SK-N-SH (cell line): Measurements from ENCODE around the gene CHCHD2. TPM values are rescaled to one million over a fixed set of nuclear protein-coding genes. Genes with fewer than 3 reads are reported as not detected.
A peak's percentile ranks its signal among the peaks of the same experiment; 100 is the strongest.

Source experiments
- CTCF ChIA-PET: fragments of 300-600, 350-600 bp; formaldehyde crosslinking; extraction: SDS; loops from one replicate; lab custom pipeline; 2021; lab: Yijun Ruan, JAX
- POLR2A ChIA-PET: fragments of 350-600 bp; sonication (Branson Sonifier 250); formaldehyde crosslinking; extraction: SDS; loops from one replicate; lab custom pipeline; 2020; ENCODE audit warnings: antibody characterized with exemption, inconsistent platforms; lab: Yijun Ruan, JAX
- DNase-seq: peaks from one replicate; pipeline ENCODE4 v3.0.0; 2012
- H2AFZ ChIP-seq: fragments of 200-600 bp; sonication (generic); 2 replicates; pipeline ENCODE4 v1.8.1; 2016; ENCODE audit warnings: antibody characterized with exemption, mild to moderate bottlenecking, low read depth
- H3F3A ChIP-seq: fragments of 200-600 bp; sonication (generic); replicated peaks from 2 replicates; pipeline ENCODE3; 2016; ENCODE audit warnings: antibody characterized with exemption, mild to moderate bottlenecking; ENCODE audit not compliant: insufficient read depth
- H3K27ac ChIP-seq, 2 experiments: fragments of 200-500 bp in 1 of 2; fragments of 200-600 bp in 1 of 2; sonication (Bioruptor generic) in 1 of 2; sonication (generic), shearing (Covaris generic) in 1 of 2; 2 replicates each; pipeline versions ENCODE4 v1.5.1 to v1.6.1; 2014 to 2016; ENCODE audit warnings: low read depth in 2 of 2, inconsistent platforms in 1 of 2, low read length in 1 of 2, mild to moderate bottlenecking in 1 of 2, mixed read lengths in 1 of 2
- H3K27me3 ChIP-seq: fragments of 200-600 bp; sonication (generic), shearing (Covaris generic); 2 replicates; pipeline ENCODE4 v1.6.1; 2016; ENCODE audit warnings: mixed run types; ENCODE audit not compliant: insufficient read depth
- H3K36me3 ChIP-seq, 2 experiments: fragments of 200-500 bp in 1 of 2; fragments of 200-600 bp in 1 of 2; sonication (Bioruptor generic) in 1 of 2; sonication (generic) in 1 of 2; replicated peaks in 1 of 2; 2 replicates each; pipeline versions ENCODE3 to v1.5.1; 2014 to 2016; ENCODE audit warnings: low read length in 1 of 2, mild to moderate bottlenecking in 1 of 2; ENCODE audit not compliant: insufficient read depth in 2 of 2, control insufficient read depth in 1 of 2
- H3K4me1 ChIP-seq, 2 experiments: fragments of 200-500 bp in 1 of 2; fragments of 200-600 bp in 1 of 2; sonication (Bioruptor generic) in 1 of 2; sonication (generic), shearing (Covaris generic) in 1 of 2; 2 replicates each; pipeline versions ENCODE4 v1.5.1 to v1.6.1; 2014 to 2016; ENCODE audit warnings: low read depth in 1 of 2, low read length in 1 of 2, mixed run types in 1 of 2; ENCODE audit not compliant: insufficient read depth in 2 of 2, control insufficient read depth in 1 of 2
- H3K4me2 ChIP-seq: fragments of 200-600 bp; sonication (generic), shearing (Covaris generic); 2 replicates; pipeline ENCODE4 v1.6.1; 2017; ENCODE audit warnings: mixed run types
- H3K4me3 ChIP-seq, 2 experiments: fragments of 200-500 bp in 1 of 2; fragments of 200-600 bp in 1 of 2; sonication (Bioruptor generic) in 1 of 2; sonication (generic), shearing (Covaris generic) in 1 of 2; 2 replicates each; pipeline versions ENCODE4 v1.5.1 to v1.8.1; 2014 to 2016; ENCODE audit warnings: low read depth in 2 of 2, inconsistent platforms in 1 of 2, low read length in 1 of 2, mild to moderate bottlenecking in 1 of 2, mixed read lengths in 1 of 2, moderate library complexity in 1 of 2
- H3K79me2 ChIP-seq: fragments of 200-600 bp; sonication (generic); 2 replicates; pipeline ENCODE4 v1.8.1; 2017; ENCODE audit warnings: mild to moderate bottlenecking; ENCODE audit not compliant: insufficient read depth
- H3K9ac ChIP-seq: fragments of 200-600 bp; sonication (generic); 2 replicates; pipeline ENCODE4 v1.6.1; 2017; ENCODE audit warnings: mixed run types
- H3K9me2 ChIP-seq: fragments of 200-600 bp; sonication (generic); 2 replicates; pipeline ENCODE4 v1.6.1; 2017; ENCODE audit warnings: mixed run types
- H3K9me3 ChIP-seq: fragments of 200-600 bp; sonication (generic); 2 replicates; pipeline ENCODE4 v1.6.1; 2017; ENCODE audit warnings: mixed run types, mild to moderate bottlenecking, moderate library complexity
- H4K20me1 ChIP-seq: fragments of 200-600 bp; sonication (generic); 2 replicates; pipeline ENCODE4 v1.6.1; 2017; ENCODE audit warnings: mild to moderate bottlenecking, mixed run types; ENCODE audit not compliant: insufficient read depth
- CHD2 ChIP-seq: fragments of 150-350 bp; IDR thresholded peaks from 2 replicates; pipeline ENCODE4 v1.6.1; 2018; ENCODE audit warnings: low read length; ENCODE audit not compliant: partially characterized antibody
- EP300 ChIP-seq, 2 experiments: IDR thresholded peaks; 2 replicates each; pipeline versions ENCODE4 v1.4.0 to v1.6.1; 2012; ENCODE audit warnings: borderline replicate concordance in 1 of 2, low read depth in 1 of 2, low read length in 1 of 2
- EZH2phosphoT487 ChIP-seq: fragments of 200-600 bp; sonication (generic); IDR thresholded peaks from 2 replicates; pipeline ENCODE4 v1.6.1; 2017; ENCODE audit warnings: low read depth, mixed run types, mild to moderate bottlenecking, antibody characterized with exemption, moderate library complexity, borderline replicate concordance
- GATA2 ChIP-seq: sonication (generic); formaldehyde crosslinking; IDR thresholded peaks from 2 replicates; pipeline ENCODE4 v1.5.0; 2020; ENCODE audit warnings: mild to moderate bottlenecking, missing genetic modification reagents
- JUND ChIP-seq: IDR thresholded peaks from 2 replicates; pipeline ENCODE4 v1.4.0; 2012
- MAX ChIP-seq: IDR thresholded peaks from 2 replicates; pipeline ENCODE4 v1.4.0; 2012; ENCODE audit warnings: low read depth
- MXI1 ChIP-seq: IDR thresholded peaks from 2 replicates; pipeline ENCODE4 v1.6.1; 2012; ENCODE audit warnings: mild to moderate bottlenecking, low read depth, low read length, improper control_type of control experiment
- NFIC ChIP-seq: IDR thresholded peaks from 2 replicates; pipeline ENCODE4 v1.4.0; 2012; ENCODE audit warnings: borderline replicate concordance
- NRF1 ChIP-seq: IDR thresholded peaks from 2 replicates; pipeline ENCODE4 v1.6.1; 2012; ENCODE audit warnings: low read depth, mild to moderate bottlenecking, low read length
- PBX3 ChIP-seq: IDR thresholded peaks from 2 replicates; pipeline ENCODE4; 2012
- RCOR1 ChIP-seq: fragments of 150-350 bp; IDR thresholded peaks from 2 replicates; pipeline ENCODE4 v1.6.1; 2017; ENCODE audit warnings: antibody characterized with exemption, low read length
- RFX5 ChIP-seq: IDR thresholded peaks from 2 replicates; pipeline ENCODE4 v1.6.1; 2012; ENCODE audit warnings: mild to moderate bottlenecking, improper control_type of control experiment, low read length
- RXRA ChIP-seq: IDR thresholded peaks from 2 replicates; pipeline ENCODE4 v1.4.0; 2012; ENCODE audit warnings: low read depth, mild to moderate bottlenecking, borderline replicate concordance
- SIN3A ChIP-seq: IDR thresholded peaks from 2 replicates; pipeline ENCODE4 v1.6.1; 2012; ENCODE audit warnings: low read depth, mild to moderate bottlenecking, low read length, moderate library complexity, borderline replicate concordance
- TCF12 ChIP-seq: IDR thresholded peaks from 2 replicates; pipeline ENCODE4 v1.4.0; 2012
- USF1 ChIP-seq: IDR thresholded peaks from 2 replicates; pipeline ENCODE4 v1.4.0; 2012; ENCODE audit warnings: low read depth, borderline replicate concordance
- USF2 ChIP-seq: fragments of 150-350 bp; IDR thresholded peaks from 2 replicates; pipeline ENCODE4 v1.6.1; 2017; ENCODE audit warnings: antibody characterized with exemption, low read length, low read depth, borderline replicate concordance
- YY1 ChIP-seq: IDR thresholded peaks from 2 replicates; pipeline ENCODE4 v1.4.0; 2012; ENCODE audit warnings: low read depth, mild to moderate bottlenecking
- ZBTB33 ChIP-seq: IDR thresholded peaks from 2 replicates; pipeline ENCODE4 v1.4.0; 2012; ENCODE audit warnings: low read depth, borderline replicate concordance
- WGBS: methylation state at CpG from one replicate; pipeline ENCODE4 v1.1.6; 2017; ENCODE audit warnings: low lambda C conversion rate; 5-methylcytosine and 5-hydroxymethylcytosine counted together
- polyA plus RNA-seq, 3 experiments: library from polyadenylated mRNA; depleted of rRNA; stranded (reverse); fragments of >200 nt; gene quantifications; 2 replicates each; pipeline ENCODE4 v1.2.3, GENCODE V29; 2012

CHCHD2 gene
- polyA plus RNA-seq, 1 of the 3 experiments (the other 2 are of a cell fraction): 500 TPM

GRCh38 chr7:56086761-56087160 lies 19.5 kb downstream of the CHCHD2 start:
- Histone ChIP-seq H3F3A (no peaks in the 10 kb centered on the region), H3K4me3 (no peak overlapping the region), H3K27me3 (no peaks in the 10 kb centered on the region), H3K4me1 (peaks cover 0 to 17% of the 10 kb centered on the region in 2 experiments; a peak in 1 of 4 replicates), H3K9ac (no peak overlapping the region), H3K36me3 (peaks cover 2 to 17% of the 10 kb centered on the region in 2 experiments), H3K27ac (no peak overlapping the region), H2AFZ (no peak overlapping the region), H4K20me1 (no peaks in the 10 kb centered on the region), H3K9me2 (no peaks in the 10 kb centered on the region), H3K79me2 (no peaks in the 10 kb centered on the region), H3K4me2 (no peak overlapping the region), H3K9me3 (no peaks in the 10 kb centered on the region)
- POLR2A ChIA-PET: no interaction called here
- CTCF ChIA-PET: interaction anchor here (1.4 kb wide), 1 partner anchor 12 kb away, joined by 7 read pairs; no protein-coding TSS in a partner anchor
- DNase-seq: no peak
- no peak for TF ChIP-seq RXRA
- TF ChIP-seq RCOR1: no peak
- TF ChIP-seq RFX5: no peak
- TF ChIP-seq USF1: no peak
- TF ChIP-seq JUND: no peak
- no peak for TF ChIP-seq EZH2phosphoT487
- TF ChIP-seq MXI1: no peak
- TF ChIP-seq NRF1: no peak
- no peak for TF ChIP-seq USF2
- no peak for TF ChIP-seq ZBTB33
- WGBS: 96% methylated on average over 7 of the region's 7 CpGs

- WGBS: 61% methylated on average over 9 of the region's 13 CpGs
- ChIA-PET CTCF (interaction anchor here (0.8 to 2.0 kb wide), 6 partner anchors 9 to 120 kb away, joined by 3 to 13 read pairs (median 4); partner anchors contain the start of gene PHKG1), POLR2A (interaction anchor here (0.6 to 1.7 kb wide), 9 partner anchors 10 to 79 kb away, joined by 3 to 8 read pairs (median 3); partner anchors contain the start of genes CCT6A, PHKG1 and PSPH)
- Histone ChIP-seq H3K9ac (no peak overlapping the region), H3K27me3 (no peaks in the 10 kb centered on the region), H3F3A (peaks cover 8% of the 10 kb centered on the region), H3K4me3 (no peak overlapping the region), H4K20me1 (no peaks in the 10 kb centered on the region), H3K4me2 (no peak overlapping the region), H3K9me2 (no peaks in the 10 kb centered on the region), H3K79me2 (no peaks in the 10 kb centered on the region), H3K9me3 (no peaks in the 10 kb centered on the region), H3K4me1 (peaks cover 5 to 29% of the 10 kb centered on the region in 2 experiments; a peak in 3 of 4 replicates), H2AFZ (no peak overlapping the region), H3K27ac (peak overlapping the region in 1 of 2 experiments; percentile 50; a peak in 2 of 4 replicates), H3K36me3 (peaks cover 8 to 23% of the 10 kb centered on the region in 2 experiments)
- peak; percentile 92 for DNase-seq
- TF ChIP-seq NFIC (peak; percentile 17; the same call in 1 of the 2 replicates), RXRA (no peak), YY1 (no peak), GATA2 (peak; percentile 40), MAX (no peak), EP300 (IDR thresholded peaks at IDR 0.05; ENCODE audit: borderline replicate concordance in 1 of 2, low read depth in 1 of 2, low read length in 1 of 2) (peak in 1 of 2 experiments; percentile 69; a peak in 2 of 4 replicates), RCOR1 (peak; percentile 98), SIN3A (no peak), USF1 (no peak), PBX3 (no peak), TCF12 (peak; percentile 16; the same call in 1 of the 2 replicates), CHD2 (peak; percentile 80), MXI1 (peak; percentile 85)
Measured at GRCh38 chr7:56083150-56083785, 23.0 kb downstream of the CHCHD2 start.
